GM19324 (cell line): ENCODE data around the gene TPSAB1.
"Not testable (repeated sequence)": the region's sequence is repeated elsewhere in the genome, so short reads cannot be mapped to it uniquely, and the experiment has no call there.

Experiments
- ATAC-seq: cut with Tn5 transposase; IDR thresholded peaks from one replicate; pipeline ENCODE4 v1.9.1; 2021; ENCODE audit warnings: mild to moderate bottlenecking, moderate library complexity; ENCODE audit not compliant: unreplicated experiment, low FRiP score

The TPSAB1 gene

DNA sequence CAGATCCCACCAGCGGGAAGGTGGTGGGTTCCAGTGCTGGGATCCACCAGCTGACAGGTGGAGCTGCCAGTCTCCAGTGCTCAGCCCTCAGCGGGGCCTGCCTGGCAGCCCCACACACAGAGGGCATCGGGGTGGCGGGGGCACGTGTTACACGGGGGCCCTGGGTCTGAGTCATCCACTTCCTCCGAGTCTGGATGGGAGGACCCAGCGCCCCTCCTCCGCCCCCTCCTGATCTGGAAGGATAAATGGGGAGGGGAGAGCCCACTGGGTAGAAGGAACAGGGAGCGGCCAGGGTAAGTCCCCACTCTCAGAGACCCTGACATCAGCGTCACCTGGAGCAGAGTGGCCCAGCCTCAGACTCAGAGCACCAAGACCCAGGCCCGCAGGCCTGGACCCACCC is at the start of gene TPSAB1:
TPSAB1 (plus strand) TSS at position 270 of the 400 bp plus-strand sequence. CDS start 234 bp downstream, outside the sequence.
- ATAC-seq: not testable (repeated sequence)

DNA sequence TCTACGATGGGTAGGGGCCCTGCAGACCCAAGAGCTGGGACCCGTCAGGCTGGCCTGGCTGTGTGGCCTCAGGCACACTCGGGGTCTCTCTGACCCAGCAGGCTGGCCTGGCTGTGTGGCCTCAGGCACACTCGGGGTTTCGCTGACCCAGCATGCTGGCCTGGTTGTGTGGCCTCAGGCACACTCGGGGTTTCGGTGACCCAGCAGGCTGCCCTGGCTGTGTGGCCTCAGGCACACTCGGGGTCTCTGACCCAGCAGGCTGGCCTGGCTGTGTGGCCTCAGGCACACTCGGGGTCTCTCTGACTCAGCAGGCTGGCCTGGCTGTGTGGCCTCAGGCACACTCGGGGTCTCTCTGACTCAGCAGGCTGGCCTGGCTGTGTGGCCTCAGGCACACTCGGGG is 49.7 kb upstream of the TPSAB1 start:
- not testable (repeated sequence) for ATAC-seq

DNA sequence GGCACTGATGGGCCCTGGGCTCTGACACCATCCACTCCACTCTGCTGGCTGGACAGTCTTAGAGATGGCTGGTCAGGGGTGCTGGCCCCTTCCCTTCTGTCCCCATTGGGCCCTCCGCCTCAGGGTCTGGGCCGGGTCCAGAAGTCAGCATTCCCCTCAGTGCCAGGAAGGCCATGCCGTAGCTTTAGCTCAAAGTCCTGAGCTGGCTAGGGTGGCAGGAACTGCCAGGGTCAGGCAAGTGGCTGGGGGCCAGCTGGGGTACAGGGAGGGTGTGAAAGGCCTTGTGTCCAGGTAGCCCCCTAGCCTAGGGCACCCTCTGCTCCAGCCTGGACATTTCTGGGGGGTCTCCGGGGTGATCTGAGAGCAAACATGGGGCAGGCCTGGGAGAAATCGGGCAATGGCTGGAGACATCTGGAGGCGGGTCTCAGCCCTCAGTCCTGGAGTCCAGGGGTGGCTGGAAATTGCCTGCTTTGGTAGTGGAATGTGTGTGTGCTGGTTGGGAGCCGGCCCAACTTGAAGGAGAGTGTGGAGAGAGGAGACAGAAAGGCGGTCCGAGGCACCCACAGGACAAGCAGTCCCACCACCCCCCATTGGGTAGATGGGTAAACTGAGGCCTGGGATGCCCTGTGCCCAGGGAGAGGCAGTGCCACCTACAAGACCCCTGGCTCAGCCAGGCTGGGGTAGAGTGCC is 48.0 kb upstream of the TPSAB1 start:
- no peak for ATAC-seq

DNA sequence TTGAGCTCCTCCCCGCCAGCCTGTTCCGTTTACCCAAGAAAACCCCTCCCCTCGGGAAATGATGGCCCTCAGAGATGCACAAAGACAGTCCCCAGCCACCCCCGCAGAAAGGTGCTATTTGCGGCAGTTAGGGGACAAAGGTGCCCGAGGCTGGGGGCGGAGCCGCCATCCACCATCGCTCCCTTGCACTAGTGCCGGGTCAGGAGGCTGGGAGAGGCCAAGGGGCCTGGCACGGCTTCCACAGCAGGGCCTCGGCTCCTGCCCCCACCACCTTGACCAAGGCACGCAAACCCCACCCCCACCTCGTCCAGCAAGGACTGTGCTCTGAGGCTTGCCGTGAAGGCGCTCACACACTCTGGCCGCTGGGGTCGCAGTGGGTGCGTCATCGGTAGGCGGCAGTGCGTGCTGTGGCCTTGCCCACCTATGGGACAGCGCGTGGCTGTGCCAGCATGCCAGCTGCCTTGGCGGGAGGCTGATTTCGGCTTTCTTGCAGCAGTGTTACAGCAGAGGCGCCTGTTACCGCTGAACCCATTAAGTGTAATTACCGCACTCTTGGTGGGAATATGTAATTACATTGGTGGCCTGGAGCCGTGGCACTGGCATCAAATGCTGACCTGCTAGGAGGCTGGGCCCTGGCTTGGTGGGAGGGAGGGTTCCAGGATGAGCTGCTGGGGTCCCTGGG is 47.2 kb upstream of the TPSAB1 start:
- ATAC-seq: no peak

DNA sequence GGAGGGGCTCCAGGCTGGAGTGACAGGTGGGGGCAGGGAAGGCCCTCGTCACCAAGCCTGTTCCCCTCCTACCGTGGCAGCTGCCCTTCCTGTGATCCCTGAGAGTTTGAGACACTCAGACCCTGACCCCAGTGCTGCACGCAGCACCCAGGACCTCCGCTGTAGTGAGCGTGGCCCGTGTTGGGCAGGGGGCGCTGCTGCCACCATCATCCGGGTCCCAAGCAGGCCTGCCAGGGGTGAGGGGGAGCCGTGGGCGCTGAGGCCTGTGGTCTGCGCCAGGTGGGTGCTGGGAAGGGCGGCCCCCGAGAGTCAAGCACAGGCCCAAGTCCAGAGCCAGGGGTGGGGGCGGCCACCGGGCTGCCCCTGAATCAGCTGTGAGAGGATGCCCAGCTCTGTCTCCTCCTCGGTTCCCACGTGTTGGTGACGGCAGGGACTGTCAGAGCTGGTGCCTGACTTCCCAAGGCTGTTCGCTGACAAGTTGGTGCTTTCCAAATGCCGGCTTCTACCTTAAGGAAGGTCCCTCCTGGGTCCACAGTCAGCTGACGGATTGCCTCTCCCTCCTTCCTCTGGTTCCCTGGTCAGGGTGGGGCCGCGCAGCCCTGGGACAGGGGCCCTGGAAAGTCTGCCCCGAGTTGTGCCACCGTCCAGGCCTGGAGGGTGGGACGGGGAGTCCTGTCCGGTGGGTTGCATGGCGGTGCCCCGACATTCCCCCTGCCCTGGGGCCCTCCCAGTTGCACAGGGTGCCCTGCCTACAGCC is 46.5 kb upstream of the TPSAB1 start:
- ATAC-seq: no peak

DNA sequence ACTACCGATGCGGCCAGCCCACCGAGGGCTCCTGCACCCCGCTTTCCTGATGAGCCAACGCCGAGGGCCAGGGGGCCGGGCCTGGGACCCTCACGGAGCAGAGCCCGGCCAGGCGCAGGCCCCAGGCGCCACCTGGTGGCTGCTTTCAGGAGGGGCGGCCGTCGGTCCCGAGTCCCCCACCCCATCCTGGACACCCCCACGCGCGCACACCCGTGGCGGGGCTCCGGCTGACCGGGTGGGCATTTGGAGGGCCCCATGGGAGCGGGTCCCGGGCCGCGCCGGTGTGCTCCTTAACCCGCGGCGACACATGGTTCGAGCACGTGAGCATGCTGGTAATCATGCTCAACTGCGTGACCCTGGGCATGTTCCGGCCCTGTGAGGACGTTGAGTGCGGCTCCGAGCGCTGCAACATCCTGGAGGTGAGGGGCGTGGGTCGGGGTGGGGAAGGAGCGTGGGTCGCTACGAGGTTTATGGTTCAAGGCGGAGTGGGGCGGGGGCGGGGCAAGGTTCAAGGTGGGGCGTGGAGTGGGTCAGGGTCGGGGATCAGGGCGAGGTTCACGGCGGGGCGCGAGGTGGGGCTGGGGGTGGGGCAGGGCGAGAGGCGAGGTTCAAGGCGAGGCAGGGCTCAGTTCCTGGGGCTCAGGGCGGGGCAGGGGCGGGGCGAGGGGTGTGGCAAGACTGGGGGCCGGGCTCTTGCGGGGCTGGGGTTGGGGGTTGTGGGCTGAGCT is 45.7 kb upstream of the TPSAB1 start:
- no peak for ATAC-seq

DNA sequence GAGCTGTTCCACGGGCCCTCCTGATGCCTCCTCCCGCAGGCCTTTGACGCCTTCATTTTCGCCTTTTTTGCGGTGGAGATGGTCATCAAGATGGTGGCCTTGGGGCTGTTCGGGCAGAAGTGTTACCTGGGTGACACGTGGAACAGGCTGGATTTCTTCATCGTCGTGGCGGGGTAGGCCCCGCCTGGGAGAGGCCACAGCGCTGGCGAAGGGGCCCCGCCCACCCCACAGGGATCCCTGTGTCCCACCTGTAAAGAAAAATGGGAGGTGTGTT is 45.2 kb upstream of the TPSAB1 start:
- ATAC-seq: no peak

DNA sequence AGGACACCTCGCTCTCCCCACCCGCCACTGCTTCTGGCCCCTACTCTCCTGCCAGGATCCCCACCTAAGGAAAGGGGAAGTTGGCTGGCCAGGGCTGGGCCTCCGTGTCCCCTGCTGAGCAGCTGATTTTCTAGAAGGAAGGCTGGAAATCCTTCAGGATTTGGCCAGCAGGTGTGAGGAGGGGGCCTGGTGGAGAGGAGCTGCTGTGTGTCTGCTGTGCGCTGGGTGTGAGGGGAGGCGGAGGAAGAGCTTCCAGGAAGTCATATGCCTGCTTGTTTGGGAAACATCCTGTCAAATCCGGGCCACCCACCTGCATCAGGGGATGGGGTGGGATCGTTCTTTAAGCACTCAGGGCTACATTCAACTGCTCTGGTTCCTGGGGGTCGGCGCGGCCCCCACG is 44.0 kb upstream of the TPSAB1 start:
- ATAC-seq: no peak

DNA sequence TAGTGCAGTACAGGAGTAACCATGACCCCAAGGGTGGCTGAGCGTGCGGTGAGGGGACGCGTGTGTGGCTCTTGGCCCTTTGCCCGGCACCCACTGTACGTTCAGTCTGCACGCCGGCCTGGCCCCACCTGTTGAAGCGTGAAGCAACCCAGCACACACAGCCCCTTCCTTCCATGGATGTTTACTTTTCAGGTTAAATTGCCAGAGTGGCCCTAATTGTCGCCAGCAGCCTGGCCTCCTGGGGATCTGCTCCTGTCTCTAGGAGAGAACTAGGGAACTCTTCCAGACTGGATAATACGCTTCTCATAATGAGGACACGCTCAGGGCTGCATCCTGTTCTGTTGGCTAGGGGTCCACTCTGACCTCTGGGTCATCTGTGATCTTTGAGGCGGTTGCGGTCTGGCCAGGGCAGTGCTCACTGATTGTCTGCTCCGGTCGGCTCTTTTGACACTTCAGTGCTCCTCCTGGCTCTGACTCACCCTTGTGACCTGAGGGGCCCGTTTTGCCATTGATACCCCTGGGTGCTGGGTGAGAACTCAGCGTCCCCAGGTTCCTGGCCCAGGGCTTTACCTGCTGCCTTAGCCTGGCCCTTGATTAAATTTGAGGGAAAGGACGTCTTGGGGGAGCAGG is 43.2 kb upstream of the TPSAB1 start:
- ATAC-seq: no peak

DNA sequence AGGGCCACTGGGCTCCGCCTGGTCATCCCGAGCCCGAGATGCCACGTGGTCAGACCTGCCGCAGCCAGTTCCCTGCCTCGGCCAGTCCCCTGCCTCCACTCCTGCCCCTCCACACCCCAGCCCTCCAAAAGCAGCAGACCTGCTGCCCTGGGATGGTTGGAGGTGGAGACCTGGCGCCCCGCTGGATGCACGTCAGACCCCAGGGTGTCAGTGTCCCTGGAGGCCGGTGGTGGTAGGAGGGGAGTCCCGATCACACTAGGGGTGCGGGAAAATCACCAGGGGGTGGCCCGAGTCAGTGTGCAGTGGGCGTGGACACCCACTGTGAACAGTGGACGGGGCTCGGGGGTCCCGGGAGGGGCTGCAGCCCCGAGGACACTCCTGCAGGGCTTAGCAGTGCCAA is 42.3 kb upstream of the TPSAB1 start:
- no peak for ATAC-seq

DNA sequence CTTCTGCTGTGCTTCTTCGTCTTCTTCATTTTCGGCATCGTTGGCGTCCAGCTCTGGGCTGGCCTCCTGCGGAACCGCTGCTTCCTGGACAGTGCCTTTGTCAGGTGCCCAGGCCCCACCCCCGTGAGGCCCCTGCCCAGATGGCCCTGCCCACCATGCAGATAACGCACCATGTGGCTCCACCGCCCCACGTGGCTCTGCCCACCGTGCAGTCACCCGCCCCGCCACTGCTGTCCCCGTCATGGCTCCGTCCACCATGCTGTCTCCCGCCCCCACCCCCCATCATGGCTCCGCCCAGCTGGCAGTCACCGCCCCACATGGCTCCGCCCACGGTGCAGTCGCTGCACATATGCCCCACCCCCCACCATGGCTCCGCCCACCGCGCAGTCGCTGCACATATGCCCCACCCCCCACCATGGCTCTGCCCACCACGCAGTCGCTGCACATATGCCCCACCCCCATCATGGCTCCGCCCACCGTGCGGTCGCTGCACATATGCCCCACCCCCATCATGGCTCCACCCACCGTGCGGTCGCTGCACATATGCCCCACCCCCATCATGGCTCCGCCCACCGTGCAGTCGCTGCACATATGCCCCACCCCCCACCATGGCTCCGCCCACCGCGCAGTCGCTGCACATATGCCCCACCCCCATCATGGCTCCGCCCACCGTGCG is 41.7 kb upstream of the TPSAB1 start:
- not testable (repeated sequence) for ATAC-seq

DNA sequence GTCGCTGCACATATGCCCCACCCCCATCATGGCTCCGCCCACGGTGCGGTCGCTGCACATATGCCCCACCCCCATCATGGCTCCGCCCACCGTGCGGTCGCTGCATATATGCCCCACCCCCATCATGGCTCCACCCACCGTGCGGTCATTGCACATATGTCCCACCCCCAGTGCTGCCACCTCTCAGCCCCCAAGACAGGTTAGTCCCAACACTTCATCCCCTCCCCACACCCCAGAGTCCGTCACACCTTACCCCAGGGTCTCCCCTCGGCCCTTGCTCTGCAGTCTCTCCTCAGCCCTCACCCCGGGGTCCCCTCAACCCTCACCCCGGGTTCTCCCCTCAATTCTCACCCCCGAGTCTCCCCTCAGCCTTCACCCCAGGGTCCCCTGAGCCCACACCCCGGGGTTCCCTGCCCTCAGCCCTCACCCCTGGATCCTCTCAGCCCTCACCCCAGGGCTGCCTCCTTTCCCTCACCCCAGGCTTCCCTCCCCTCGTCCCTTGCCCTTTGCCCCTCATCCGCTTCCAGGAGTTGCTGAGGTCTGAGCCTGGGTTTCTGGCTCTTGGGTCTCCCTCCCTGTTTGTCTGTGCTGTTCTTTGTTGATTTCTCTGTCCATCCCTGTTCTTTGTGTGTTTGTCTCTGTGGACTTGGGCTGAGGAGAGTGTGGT is 41.0 kb upstream of the TPSAB1 start:
- ATAC-seq: no peak

DNA sequence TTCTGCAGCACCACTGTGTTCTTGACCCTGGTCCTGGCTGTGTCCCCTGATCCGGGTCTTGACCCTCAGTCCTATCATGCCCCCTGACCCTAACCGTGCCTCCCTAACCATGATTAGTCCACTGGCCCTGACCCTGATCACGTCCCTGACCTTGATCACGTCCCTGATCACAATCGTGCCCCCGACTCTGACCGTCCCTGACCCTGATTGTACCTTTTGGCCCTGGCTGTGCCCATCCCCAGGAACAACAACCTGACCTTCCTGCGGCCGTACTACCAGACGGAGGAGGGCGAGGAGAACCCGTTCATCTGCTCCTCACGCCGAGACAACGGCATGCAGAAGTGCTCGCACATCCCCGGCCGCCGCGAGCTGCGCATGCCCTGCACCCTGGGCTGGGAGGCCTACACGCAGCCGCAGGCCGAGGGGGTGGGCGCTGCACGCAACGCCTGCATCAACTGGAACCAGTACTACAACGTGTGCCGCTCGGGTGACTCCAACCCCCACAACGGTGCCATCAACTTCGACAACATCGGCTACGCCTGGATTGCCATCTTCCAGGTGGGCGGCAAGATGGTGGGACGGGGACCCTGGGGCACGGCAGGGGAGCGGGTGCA is 40.4 kb upstream of the TPSAB1 start:
- no peak for ATAC-seq

DNA sequence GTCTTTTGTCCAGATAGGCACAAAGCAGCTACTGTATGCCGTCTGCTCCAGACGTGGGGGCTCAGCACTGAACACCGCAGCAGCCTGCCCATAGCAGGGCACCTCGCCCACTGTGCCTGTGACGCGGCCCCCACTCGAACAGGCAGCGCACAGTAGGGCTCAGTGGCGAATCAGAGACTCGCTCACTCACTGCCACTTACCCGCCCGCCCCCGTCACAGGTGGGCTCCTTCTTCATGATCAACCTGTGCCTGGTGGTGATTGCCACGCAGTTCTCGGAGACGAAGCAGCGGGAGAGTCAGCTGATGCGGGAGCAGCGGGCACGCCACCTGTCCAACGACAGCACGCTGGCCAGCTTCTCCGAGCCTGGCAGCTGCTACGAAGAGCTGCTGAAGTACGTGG is 39.1 kb upstream of the TPSAB1 start:
- no peak for ATAC-seq

DNA sequence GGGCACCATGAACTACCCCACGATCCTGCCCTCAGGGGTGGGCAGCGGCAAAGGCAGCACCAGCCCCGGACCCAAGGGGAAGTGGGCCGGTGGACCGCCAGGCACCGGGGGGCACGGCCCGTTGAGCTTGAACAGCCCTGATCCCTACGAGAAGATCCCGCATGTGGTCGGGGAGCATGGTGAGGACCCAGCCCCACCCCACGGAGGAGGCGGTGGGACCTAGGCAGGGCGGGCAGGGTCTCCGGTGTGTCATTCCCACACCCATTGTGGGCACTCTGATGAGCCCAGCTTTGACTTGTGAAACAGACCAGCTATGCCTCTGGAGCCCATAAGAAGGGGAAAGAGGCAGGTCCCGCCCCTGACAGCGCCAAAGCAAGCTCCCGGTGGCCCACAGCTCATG is 38.2 kb upstream of the TPSAB1 start:
- no peak for ATAC-seq

DNA sequence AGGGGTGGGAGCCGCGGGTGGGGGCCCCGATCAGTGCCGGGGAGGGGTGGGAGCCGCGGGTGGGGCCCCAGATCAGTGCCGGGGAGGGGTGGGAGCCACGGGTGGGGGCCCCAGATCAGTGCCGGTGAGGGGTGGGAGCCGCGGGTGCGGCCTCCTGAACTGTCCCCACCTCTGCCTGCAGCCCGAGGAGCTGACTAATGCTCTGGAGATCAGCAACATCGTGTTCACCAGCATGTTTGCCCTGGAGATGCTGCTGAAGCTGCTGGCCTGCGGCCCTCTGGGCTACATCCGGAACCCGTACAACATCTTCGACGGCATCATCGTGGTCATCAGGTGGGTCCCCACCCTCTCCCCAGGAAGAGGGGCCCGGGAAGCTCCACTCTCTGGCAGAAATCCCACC is 35.6 kb upstream of the TPSAB1 start:
- ATAC-seq: no peak

DNA sequence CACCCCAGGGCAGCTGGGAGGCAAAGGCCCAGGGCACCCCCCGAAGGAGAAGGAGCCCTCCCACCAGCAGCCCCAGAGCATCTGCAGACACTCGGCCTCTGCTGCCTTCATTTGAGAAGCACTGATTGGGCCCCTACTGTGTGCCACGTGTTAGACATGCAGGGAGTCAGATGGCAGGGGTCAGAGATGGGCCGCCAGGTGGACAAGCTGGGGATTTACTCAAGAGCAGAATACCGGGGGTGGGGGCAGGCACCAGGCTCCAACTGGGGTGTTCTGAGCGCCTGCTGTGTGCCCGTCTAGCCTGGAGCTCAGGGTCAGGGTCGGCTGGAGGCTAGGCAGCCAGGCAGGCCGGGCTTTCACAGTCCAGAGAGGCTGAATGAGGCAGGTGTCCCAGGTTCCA is 34.2 kb upstream of the TPSAB1 start:
- ATAC-seq: no peak

DNA sequence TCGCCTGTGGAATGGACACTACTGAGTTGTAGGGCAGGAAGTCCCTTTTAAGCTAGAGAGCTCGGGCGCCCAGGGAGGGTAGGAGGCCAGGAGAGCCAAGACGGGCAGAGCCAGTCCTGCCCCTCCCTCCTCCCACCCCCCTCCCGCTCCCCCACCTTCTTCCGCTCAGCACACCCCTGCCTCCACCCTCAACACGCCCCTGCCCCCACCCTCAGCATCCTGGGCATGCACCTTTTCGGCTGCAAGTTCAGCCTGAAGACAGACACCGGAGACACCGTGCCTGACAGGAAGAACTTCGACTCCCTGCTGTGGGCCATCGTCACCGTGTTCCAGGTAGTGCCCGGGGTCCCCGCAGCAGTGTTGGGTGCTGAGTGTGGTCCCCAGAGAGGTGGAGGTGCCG is 33.7 kb upstream of the TPSAB1 start:
- ATAC-seq: no peak

DNA sequence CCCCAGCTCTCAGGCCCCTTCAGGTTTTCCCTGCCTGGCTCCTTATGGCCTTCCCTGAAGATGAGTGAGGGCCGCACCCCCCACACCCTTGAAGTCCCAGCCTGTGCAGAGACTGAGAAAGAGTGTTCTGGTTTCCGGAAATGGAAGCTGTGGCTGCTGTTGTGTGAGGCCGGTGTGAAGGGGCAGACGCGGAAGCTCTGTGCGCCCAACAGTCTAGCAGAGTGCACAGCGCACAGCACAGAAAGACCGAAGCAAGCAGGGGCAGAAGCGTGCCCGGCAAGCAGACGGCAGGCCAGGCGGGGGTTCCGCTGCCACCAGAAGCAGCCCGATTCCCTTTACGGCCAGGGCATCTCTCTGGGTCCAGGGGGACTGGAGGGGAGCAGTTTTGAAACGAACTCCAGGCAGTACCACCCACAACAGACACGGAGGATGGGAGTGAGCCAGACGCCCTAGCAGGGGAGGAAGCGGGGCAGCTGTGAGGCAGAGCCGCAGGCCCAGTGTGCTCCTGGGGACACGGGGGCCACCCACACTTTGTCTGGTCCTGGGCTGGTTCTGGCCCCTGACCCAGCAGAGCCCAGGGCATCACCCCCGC is 32.2 kb upstream of the TPSAB1 start:
- no peak for ATAC-seq
